ENCODE results near the gene SLC38A1. TPM values are rescaled to one million over a fixed set of nuclear protein-coding genes. Genes with fewer than 3 reads are reported as not detected.

SLC38A1 gene
- total RNA-seq, 1 experiment from 2014 or later = 155 TPM

DNA sequence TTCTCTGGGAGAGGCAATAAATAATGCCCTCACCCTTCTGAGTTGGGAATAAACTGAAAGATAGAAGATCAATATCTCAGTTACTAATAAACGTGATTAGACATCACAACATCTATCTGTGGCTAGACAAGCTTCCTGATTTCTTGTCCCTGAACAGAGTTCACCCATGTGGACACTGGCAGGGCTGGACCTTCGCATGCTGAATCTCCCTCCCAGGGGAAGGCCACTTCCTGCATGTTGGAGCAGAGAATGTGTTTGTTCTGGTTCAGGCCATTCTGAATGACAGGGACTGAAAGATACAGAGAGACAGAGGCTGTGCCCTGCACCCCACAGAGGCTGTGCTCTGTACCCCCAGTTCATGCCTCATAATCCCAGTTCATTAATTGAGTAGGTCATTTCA, 132.6 kb downstream of the SLC38A1 start:
- no peak overlapping the region for H3K4me3 ChIP-seq (replicated peaks in 1 of 2; ENCODE audit: low read depth in 1 of 2, low read length in 2 of 2)
- H3K9me2 ChIP-seq (ENCODE audit: insufficient read depth) = 0 out of 2 replicates have a peak, but pooled peaks cover 5% of the 10 kb centered on the region
- no TSS peak for BruUV-seq (replicated peaks)
- no peaks in the 10 kb centered on the region for H3K27me3 ChIP-seq (ENCODE audit: insufficient read depth, low read length)
- H4K20me1 ChIP-seq (ENCODE audit: insufficient read depth) = no peaks in the 10 kb centered on the region
- intact Hi-C loops (cut with micrococcal nuclease) = no loop called here
- H2AFZ ChIP-seq (ENCODE audit: low read depth, low read length, poor library complexity, severe bottlenecking) = no peak overlapping the region
- CTCF ChIA-PET = no interaction called here
- DNase-seq (ENCODE audit: low read depth, low spot score) = no peak
- 0 out of 4 replicates have a peak, but pooled peaks cover 0 to 4% of the 10 kb centered on the region in 2 experiments for H3K4me1 ChIP-seq (ENCODE audit: control insufficient read depth in 1 of 2, insufficient read depth in 2 of 2, low read length in 2 of 2)
- H3K9ac ChIP-seq (ENCODE audit: low read length) = no peak overlapping the region
- ATAC-seq = no peak
- H3K27ac ChIP-seq (ENCODE audit: low read depth, low read length) = no peak overlapping the region
- no peaks in the 10 kb centered on the region for H3K79me2 ChIP-seq (ENCODE audit: insufficient read depth, low read length)
- H3K9me3 ChIP-seq (ENCODE audit: control insufficient read depth in 1 of 2, insufficient read depth in 1 of 2, low read depth in 1 of 2, low read length in 2 of 2) = no peaks in the 10 kb centered on the region
- RAD21 ChIA-PET (ENCODE audit: low non-redundant PET in 1 of 2, low total read pairs in 2 of 2, uncharacterized antibody in 2 of 2, unreplicated experiment in 2 of 2) = no interaction called here
- TF ChIP-seq ELF1 (IDR thresholded peaks at IDR 0.05; ENCODE audit: borderline replicate concordance, low read depth) (no peak), SP1 (IDR thresholded peaks at IDR 0.05; ENCODE audit: low read depth) (no peak), EZH2 (IDR thresholded peaks at IDR 0.05) (no peak), POLR2AphosphoS5 (IDR thresholded peaks at IDR 0.05; ENCODE audit: low read depth, low read length) (no peak), ZNF274 (IDR thresholded peaks at IDR 0.05; ENCODE audit: low read depth, low read length) (no peak), YY1 (IDR thresholded peaks at IDR 0.05; ENCODE audit: extremely low read depth, insufficient replicate concordance, low read depth, low read length) (no peak), SRF (IDR thresholded peaks at IDR 0.05; ENCODE audit: low read depth) (no peak), CEBPB (IDR thresholded peaks at IDR 0.05; ENCODE audit: low read depth) (no peak), JUND (IDR thresholded peaks at IDR 0.05) (no peak), RAD21 (IDR thresholded peaks at IDR 0.05; ENCODE audit: low read depth) (no peak), ZFX (IDR thresholded peaks at IDR 0.05) (no peak)
- TF ChIP-seq, protein P1, sequence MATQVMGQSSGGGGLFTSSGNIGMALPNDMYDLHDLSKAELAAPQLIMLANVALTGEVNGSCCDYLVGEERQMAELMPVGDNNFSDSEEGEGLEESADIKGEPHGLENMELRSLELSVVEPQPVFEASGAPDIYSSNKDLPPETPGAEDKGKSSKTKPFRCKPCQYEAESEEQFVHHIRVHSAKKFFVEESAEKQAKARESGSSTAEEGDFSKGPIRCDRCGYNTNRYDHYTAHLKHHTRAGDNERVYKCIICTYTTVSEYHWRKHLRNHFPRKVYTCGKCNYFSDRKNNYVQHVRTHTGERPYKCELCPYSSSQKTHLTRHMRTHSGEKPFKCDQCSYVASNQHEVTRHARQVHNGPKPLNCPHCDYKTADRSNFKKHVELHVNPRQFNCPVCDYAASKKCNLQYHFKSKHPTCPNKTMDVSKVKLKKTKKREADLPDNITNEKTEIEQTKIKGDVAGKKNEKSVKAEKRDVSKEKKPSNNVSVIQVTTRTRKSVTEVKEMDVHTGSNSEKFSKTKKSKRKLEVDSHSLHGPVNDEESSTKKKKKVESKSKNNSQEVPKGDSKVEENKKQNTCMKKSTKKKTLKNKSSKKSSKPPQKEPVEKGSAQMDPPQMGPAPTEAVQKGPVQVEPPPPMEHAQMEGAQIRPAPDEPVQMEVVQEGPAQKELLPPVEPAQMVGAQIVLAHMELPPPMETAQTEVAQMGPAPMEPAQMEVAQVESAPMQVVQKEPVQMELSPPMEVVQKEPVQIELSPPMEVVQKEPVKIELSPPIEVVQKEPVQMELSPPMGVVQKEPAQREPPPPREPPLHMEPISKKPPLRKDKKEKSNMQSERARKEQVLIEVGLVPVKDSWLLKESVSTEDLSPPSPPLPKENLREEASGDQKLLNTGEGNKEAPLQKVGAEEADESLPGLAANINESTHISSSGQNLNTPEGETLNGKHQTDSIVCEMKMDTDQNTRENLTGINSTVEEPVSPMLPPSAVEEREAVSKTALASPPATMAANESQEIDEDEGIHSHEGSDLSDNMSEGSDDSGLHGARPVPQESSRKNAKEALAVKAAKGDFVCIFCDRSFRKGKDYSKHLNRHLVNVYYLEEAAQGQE (IDR thresholded peaks at IDR 0.05; ENCODE audit: low read depth) = no peak
- TF ChIP-seq, protein P2, sequence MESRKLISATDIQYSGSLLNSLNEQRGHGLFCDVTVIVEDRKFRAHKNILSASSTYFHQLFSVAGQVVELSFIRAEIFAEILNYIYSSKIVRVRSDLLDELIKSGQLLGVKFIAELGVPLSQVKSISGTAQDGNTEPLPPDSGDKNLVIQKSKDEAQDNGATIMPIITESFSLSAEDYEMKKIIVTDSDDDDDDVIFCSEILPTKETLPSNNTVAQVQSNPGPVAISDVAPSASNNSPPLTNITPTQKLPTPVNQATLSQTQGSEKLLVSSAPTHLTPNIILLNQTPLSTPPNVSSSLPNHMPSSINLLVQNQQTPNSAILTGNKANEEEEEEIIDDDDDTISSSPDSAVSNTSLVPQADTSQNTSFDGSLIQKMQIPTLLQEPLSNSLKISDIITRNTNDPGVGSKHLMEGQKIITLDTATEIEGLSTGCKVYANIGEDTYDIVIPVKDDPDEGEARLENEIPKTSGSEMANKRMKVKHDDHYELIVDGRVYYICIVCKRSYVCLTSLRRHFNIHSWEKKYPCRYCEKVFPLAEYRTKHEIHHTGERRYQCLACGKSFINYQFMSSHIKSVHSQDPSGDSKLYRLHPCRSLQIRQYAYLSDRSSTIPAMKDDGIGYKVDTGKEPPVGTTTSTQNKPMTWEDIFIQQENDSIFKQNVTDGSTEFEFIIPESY (IDR thresholded peaks at IDR 0.05; ENCODE audit: extremely low read depth, insufficient replicate concordance, low read length) = no peak
- TF ChIP-seq, protein P3, sequence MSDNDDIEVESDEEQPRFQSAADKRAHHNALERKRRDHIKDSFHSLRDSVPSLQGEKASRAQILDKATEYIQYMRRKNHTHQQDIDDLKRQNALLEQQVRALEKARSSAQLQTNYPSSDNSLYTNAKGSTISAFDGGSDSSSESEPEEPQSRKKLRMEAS (IDR thresholded peaks at IDR 0.05) = no peak
- TF ChIP-seq, protein P4, sequence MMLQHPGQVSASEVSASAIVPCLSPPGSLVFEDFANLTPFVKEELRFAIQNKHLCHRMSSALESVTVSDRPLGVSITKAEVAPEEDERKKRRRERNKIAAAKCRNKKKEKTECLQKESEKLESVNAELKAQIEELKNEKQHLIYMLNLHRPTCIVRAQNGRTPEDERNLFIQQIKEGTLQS (IDR thresholded peaks at IDR 0.05) = no peak
- TF ChIP-seq, protein P5, sequence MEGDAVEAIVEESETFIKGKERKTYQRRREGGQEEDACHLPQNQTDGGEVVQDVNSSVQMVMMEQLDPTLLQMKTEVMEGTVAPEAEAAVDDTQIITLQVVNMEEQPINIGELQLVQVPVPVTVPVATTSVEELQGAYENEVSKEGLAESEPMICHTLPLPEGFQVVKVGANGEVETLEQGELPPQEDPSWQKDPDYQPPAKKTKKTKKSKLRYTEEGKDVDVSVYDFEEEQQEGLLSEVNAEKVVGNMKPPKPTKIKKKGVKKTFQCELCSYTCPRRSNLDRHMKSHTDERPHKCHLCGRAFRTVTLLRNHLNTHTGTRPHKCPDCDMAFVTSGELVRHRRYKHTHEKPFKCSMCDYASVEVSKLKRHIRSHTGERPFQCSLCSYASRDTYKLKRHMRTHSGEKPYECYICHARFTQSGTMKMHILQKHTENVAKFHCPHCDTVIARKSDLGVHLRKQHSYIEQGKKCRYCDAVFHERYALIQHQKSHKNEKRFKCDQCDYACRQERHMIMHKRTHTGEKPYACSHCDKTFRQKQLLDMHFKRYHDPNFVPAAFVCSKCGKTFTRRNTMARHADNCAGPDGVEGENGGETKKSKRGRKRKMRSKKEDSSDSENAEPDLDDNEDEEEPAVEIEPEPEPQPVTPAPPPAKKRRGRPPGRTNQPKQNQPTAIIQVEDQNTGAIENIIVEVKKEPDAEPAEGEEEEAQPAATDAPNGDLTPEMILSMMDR (IDR thresholded peaks at IDR 0.05 in 2 of 3, conservative IDR thresholded peaks at IDR 0.05 in 1 of 3; ENCODE audit: borderline replicate concordance in 1 of 3, insufficient read depth in 1 of 3, low read depth in 2 of 3, low read length in 2 of 3) = no peak
- POLR2A ChIA-PET = no interaction called here
- H3K4me2 ChIP-seq (ENCODE audit: low read length) = no peak overlapping the region
- H3K36me3 ChIP-seq (ENCODE audit: control insufficient read depth in 1 of 2, insufficient read depth in 2 of 2, low read length in 2 of 2) = no peaks in the 10 kb centered on the region

Measured in HCT116 (cell line).